Activated T-cell treated with anti-CD3 and anti-CD28 coated beads for 24 hours (primary cell): ENCODE measurements around the gene PTPRN2.

Experiments
- DNase-seq: peaks from one replicate; pipeline ENCODE4 v3.0.0-alpha.2; 2020; ENCODE audit warnings: low read depth

The PTPRN2 gene

GRCh38 chr7:158067219-158067930, 520.2 kb downstream of the PTPRN2 start:
- no peak for DNase-seq

DNA sequence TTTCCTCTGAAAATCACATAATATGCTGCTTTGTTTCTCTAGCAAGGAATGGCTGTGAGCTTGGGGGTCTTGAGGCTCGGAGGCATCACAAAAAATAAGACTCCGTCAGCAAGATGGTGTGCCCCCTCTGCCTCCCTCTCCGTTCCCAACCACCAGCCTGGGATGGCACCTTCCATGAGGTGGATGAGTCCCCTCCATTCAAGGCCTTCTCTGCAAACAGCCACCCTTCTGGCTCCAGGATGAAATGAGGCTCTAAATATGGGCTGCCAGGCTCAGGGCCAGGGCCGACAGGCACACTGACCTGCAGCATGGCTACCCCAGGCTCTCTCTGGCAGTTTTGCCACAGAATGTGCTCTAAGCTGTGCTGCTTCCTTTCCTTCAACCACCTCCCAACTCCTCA, 521.5 kb downstream of the PTPRN2 start:
- DNase-seq, result no peak

DNA sequence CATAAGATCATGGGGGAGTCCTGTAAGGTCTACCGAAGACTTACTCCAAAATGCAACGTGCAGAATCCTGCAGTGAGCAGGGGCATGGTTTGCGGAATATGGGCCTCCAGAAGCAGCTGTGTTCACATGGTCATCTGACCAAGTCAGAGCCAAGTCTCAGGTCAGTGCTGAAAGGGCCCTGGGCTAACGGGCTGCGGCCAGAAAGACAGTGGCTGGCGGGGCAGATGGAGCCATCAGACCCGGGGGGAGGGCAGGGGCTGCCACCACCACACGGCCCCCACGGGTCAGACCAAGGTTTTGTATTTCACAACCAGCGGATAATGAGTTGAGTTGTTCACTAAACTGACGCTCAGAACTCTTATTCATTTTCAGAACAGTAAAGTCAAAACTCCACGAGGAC, 522.3 kb downstream of the PTPRN2 start:
- no peak for DNase-seq

DNA sequence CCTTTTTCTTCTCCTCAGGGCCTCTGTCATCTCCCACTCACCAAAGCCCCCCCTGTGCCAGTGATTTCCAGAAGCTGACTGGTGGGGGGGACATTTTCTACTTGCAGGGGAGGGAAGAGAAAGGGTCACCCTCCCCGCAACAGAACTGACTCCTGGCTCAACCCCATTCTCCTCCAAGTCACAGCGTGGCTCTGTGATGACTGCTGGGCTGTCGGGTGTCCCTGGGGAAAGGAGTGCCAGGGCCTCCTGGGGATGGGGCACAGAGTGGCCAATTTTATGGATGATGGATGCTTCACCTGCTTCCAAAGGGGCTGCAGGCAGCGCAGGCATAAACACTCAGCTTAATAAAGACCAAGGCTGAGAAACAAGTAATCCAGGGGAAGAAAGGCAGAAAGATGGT, 523.0 kb downstream of the PTPRN2 start:
- no peak for DNase-seq

DNA sequence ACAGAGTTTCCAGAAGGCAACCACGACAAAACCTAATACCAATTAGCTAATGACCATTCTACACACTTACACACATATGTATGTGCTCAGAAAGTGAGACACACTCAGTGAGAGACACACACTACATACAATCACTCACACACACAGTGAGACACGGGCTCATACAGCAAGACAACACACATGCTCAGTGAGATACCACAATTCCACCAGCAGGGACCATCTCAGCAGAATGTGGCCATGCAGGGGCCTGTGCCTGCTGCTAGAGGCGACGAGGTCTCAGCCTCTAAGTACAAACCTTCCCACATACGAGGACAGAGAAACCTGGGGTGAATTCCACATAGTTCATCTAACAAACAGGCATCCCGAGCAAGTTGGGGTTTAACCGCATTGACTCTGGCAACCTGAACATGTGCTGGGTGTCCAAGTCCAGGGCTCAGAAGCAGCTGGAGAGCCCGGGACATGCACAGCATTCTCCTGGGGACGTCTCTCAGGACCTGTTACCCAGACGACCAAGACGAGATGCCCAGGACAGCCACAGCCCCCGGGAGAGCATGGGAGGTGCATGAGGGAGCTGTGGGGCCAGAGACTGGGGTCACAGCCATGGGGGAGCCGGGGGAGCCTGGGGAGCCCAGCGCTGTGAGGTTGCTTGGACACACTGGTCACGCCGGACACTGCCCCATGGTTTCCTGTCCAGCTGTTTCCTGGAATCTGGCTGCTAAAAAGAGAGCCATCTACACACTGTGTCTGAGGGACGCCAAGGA, 523.6 kb downstream of the PTPRN2 start:
- DNase-seq, result no peak

GRCh38 chr7:158062661-158063060, 525.0 kb downstream of the PTPRN2 start:
- DNase-seq, result no peak

GRCh38 chr7:158061884-158062656, 525.6 kb downstream of the PTPRN2 start:
- DNase-seq, result no peak

DNA sequence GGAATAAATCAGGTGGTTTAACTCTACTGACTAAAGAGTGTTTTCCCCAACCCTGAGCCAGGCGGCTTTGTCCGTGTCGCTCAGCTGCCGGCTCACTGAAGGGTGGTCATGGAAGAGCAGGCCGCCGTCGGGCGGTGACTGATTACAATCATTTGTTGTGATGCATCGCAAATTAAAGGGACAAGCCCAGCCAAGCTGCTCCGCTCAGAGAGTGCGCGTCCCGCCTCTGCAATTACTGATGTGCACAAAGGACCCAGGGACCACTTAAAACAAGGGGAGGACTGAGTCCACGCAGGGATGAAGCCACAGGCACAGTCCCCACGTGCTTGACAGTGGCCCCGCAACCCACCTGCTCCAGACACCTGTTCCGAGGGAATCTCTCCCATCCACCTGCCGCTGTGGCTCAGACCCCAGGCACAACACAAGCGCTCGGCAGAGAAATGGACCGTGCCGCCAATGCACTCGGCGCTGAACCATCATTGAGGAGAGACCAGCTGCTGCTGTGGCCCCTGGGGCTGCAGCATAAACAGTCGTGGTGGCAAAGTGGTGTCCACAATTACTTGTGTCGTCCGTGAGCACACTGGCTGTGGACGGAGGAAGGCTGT, 526.5 kb downstream of the PTPRN2 start:
- DNase-seq, result no peak

GRCh38 chr7:158060216-158060615, 527.4 kb downstream of the PTPRN2 start:
- DNase-seq, result no peak

GRCh38 chr7:158057446-158057845, 530.2 kb downstream of the PTPRN2 start:
- no peak for DNase-seq

- DNase-seq, result no peak
Observed at GRCh38 chr7:158056761-158057160, 530.9 kb downstream of the PTPRN2 start.

DNA sequence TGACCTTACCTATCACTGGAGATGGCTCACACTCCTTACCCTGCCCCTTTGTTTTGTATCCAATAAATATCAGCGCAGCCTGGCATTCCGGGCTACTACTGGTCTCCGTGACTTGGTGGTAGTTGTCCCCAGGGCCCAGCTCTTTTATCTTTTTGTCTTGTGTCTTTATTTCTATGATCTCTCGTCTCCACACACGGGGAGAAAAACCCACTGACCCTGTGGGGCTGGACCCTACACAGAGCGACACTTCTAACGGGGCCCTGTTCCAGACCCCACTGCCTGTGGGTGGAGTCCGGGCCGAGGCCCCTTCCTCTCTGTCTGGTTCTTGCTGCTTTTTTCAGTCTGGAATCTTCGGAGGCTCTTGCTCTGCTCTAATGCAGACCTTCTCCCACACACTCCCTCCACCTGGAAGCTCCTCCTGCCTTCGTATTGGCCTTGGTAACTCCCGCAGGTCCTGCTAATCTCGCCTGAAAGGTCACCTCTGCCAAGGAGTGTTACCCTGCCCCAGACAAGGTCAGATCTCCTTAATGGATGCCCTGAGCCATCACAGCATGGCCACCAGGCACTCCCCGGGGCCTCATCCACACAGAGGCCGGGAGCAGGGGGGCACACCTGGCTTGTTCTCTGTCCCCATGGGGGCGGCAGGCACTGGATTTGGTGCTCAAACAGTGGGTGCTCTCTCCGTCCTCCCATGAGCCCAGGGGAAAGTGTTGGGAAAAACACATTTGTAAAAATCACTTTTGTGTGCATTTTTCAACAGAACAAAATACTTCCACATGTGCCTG, 531.7 kb downstream of the PTPRN2 start:
- DNase-seq, result no peak

- DNase-seq, result no peak
Observed at GRCh38 chr7:158054611-158055010, 533.0 kb downstream of the PTPRN2 start.

GRCh38 chr7:158054081-158054480, 533.5 kb downstream of the PTPRN2 start:
- no peak for DNase-seq

- DNase-seq, result no peak
Observed at GRCh38 chr7:158053183-158053915, 534.3 kb downstream of the PTPRN2 start.

DNA sequence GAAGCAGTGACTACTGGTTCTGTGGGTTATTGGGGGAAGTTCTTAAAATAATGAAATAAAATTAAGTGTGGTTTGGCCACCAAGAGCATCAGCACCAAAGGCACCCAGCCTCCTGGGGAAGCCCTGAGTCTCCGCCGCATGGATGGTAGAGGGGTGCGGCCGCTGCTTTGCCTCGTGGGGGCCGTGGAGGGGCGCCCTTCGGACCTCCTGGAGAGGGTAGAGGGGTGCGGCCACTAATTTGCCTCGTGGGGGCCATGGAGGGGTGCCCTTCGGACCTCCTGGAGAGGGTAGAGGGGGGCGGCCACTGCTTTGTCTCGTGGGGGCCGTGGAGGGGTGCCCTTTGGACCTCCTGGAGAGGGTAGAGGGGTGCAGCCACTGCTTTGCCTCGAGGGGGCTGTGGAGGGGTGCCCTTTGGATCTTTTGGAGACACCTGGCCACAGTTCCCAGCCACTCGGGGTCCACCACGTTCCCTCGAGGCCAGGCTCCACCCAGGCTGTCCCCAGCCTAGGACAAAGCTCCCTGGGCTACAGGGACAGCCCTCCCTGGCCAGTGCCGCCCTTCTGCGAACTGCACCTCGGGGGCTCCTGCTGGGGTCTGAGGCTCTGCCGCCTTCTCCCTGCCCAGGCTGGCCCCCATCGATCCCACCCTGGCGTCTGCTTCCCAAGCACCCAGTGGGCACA, 535.1 kb downstream of the PTPRN2 start:
- no peak for DNase-seq

GRCh38 chr7:158051776-158052175, 535.8 kb downstream of the PTPRN2 start:
- DNase-seq, result no peak

DNA sequence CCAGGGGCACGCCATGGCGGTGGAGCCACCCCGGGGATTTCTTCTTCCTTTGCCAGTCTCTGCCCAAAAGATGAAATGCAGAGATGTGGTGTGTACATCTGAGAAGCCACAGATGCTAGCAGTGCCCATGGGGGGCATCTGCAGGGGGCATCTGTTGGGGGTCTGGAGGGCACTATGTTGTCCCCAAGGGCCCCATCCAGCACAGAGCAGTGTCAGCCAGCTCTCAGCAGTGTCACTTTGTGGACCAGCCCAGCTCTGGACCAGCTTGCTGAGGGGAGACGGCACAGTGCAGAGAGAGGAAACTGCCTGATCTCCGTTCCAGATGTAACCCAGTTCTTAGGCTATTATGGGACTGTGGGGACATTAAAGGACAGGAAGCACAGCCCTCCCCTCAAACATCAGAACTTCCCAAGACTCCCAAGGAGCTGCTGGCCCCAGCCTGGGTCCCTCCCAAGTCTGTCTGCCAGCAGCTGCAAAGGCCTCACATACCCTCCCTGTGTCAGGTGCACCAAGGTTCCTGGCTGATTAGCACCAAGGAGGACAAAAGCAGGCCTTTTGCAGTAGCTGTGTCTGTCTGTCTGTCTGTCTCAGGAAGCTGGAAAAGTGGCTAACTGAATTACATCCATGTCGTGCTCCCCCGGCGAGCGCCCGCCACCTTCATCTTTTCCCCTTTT, 536.5 kb downstream of the PTPRN2 start:
- DNase-seq, result no peak

GRCh38 chr7:158050441-158050977, 537.1 kb downstream of the PTPRN2 start:
- no peak for DNase-seq

DNA sequence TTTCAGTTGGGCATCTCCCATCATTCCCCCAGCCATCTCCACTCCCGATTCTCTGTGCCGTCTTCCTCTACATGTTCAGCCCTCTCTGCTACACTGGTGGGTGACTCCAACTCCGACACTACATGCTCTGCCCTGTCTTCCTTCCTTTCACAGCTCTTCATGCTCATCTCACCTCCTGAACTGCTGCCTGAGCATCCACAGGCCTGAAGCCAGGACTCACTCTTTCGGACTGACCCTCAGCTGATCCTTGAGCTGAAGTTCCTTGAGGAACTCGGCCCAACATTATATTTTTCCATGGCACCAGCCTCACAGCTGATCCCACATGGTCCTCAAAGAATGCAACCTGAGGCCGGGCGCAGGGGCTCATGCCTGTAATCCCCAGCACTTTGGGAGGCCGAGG, 538.4 kb downstream of the PTPRN2 start:
- no peak for DNase-seq
